NCI-H526 (cell line): Measurements from ENCODE around the gene AKR1C4.

Experiments used
- DNase-seq, 2 experiments: peaks; one replicate each; lab custom pipeline; 2025; lab: John Stamatoyannopoulos, UW

Gene AKR1C4

DNA sequence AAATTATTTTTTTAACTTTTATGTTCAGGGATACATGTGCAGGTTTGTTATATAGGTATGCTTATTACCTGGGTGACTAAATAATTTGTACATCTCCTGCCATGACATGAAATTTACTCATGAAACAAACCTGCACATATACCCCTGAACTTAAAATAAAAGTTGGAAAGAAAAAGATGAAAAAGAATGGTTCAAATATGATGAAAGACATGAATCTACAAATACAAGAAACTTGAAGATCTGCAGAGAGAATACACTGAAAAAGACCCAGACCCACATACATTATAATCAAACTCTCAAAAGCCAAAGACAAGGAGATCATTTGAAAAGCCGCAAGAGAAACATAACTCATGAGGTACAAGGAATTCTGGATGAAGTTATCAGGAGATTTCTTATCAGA is 70.2 kb downstream of the AKR1C4 start:
- no peak for DNase-seq

DNA sequence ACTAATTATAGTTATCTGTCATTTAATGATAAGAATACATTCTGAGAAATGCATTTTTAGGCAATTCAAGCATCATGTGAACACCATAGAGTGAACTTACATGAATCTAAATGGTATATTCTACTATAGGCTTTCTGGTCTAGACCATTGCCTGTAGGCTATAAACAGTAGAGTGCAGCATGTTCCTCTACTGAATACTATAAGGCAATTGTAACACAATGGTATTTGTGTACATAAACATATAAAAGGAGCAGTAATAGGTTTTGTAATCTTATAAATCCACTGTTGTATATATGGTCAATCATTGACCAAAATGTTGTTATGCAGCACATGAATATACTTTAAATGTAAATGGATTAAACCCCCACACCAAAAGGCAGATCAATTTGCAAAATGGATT is 71.6 kb downstream of the AKR1C4 start:
- DNase-seq: no peak
